ENCODE measurements around the gene TMEM212. TPM values are rescaled to one million over a fixed set of nuclear protein-coding genes. Genes with fewer than 3 reads are reported as not detected.

The TMEM212 gene
- polyA plus RNA-seq (ENCODE audit: insufficient read length in 4 of 4), result under 1 TPM in 2 of 4 donors, not detected in 2; 0.09 to 0.19 TPM

GRCh38 chr3:171842864-171843518, at the start of gene TMEM212:
Gene TMEM212, plus strand, starts transcription at chr3:171843349. Its CDS starts 35 bp downstream, at chr3:171843384.
- DNase-seq (ENCODE audit: low read depth in 4 of 4, low spot score in 3 of 4), result no peak

GRCh38 chr3:171796625-171797264, 46.4 kb upstream of the TMEM212 start:
- no peak for DNase-seq (ENCODE audit: low read depth in 4 of 4, low spot score in 3 of 4)

- no peak for DNase-seq (ENCODE audit: low read depth in 4 of 4, low spot score in 3 of 4)
These were observed 45.9 kb upstream of the TMEM212 start for GRCh38 chr3:171797265-171797679.

- no peak for DNase-seq (ENCODE audit: low read depth in 4 of 4, low spot score in 3 of 4)
These were observed 45.3 kb upstream of the TMEM212 start for GRCh38 chr3:171797873-171798272.

- DNase-seq (ENCODE audit: low read depth in 4 of 4, low spot score in 3 of 4), result no peak
These were observed 43.6 kb upstream of the TMEM212 start for GRCh38 chr3:171799501-171799900.

- DNase-seq (ENCODE audit: low read depth in 4 of 4, low spot score in 3 of 4), result no peak
These were observed 41.2 kb upstream of the TMEM212 start for GRCh38 chr3:171801738-171802589.

- no peak for DNase-seq (ENCODE audit: low read depth in 4 of 4, low spot score in 3 of 4)
These were observed 40.6 kb upstream of the TMEM212 start for GRCh38 chr3:171802590-171802956.

GRCh38 chr3:171803044-171803443, 40.1 kb upstream of the TMEM212 start:
- no peak for DNase-seq (ENCODE audit: low read depth in 4 of 4, low spot score in 3 of 4)

- DNase-seq (ENCODE audit: low read depth in 4 of 4, low spot score in 3 of 4), result no peak
These were observed 38.3 kb upstream of the TMEM212 start for GRCh38 chr3:171804618-171805389.

- DNase-seq (ENCODE audit: low read depth in 4 of 4, low spot score in 3 of 4), result no peak
These were observed 37.5 kb upstream of the TMEM212 start for GRCh38 chr3:171805687-171806086.

- no peak for DNase-seq (ENCODE audit: low read depth in 4 of 4, low spot score in 3 of 4)
These were observed 36.7 kb upstream of the TMEM212 start for GRCh38 chr3:171806200-171807128.

GRCh38 chr3:171807129-171807675, 35.9 kb upstream of the TMEM212 start:
- DNase-seq (ENCODE audit: low read depth in 4 of 4, low spot score in 3 of 4), result no peak

- DNase-seq (ENCODE audit: low read depth in 4 of 4, low spot score in 3 of 4), result no peak
These were observed 35.3 kb upstream of the TMEM212 start for GRCh38 chr3:171807806-171808205.

- no peak for DNase-seq (ENCODE audit: low read depth in 4 of 4, low spot score in 3 of 4)
These were observed 33.6 kb upstream of the TMEM212 start for GRCh38 chr3:171809611-171809860.

- peak; percentile 58 to 67 (median 62) for DNase-seq (ENCODE audit: low read depth in 4 of 4, low spot score in 3 of 4)
These were observed 33.1 kb upstream of the TMEM212 start, which contains the start of gene PLD1 for GRCh38 chr3:171809861-171810628. Gene PLD1, minus strand, starts transcription at chr3:171810483. Its CDS starts 72,432 bp downstream, at chr3:171738051.

GRCh38 chr3:171810629-171811294, 32.4 kb upstream of the TMEM212 start:
- DNase-seq (ENCODE audit: low read depth in 4 of 4, low spot score in 3 of 4), result no peak

- DNase-seq (ENCODE audit: low read depth in 4 of 4, low spot score in 3 of 4), result no peak
These were observed 31.7 kb upstream of the TMEM212 start for GRCh38 chr3:171811295-171811912.

- DNase-seq (ENCODE audit: low read depth in 4 of 4, low spot score in 3 of 4), result no peak
These were observed 31.2 kb upstream of the TMEM212 start for GRCh38 chr3:171811913-171812335.

Measured in right renal pelvis (tissue), 4 donors.